ENCODE data around the gene NUP205. TPM values are rescaled to one million over a fixed set of nuclear protein-coding genes. Genes with fewer than 3 reads are reported as not detected.

NUP205 gene
- total and polyA plus RNA-seq, 4 experiments from 2014 or later, result 29.2 to 73.8 (median 49.6) TPM

DNA sequence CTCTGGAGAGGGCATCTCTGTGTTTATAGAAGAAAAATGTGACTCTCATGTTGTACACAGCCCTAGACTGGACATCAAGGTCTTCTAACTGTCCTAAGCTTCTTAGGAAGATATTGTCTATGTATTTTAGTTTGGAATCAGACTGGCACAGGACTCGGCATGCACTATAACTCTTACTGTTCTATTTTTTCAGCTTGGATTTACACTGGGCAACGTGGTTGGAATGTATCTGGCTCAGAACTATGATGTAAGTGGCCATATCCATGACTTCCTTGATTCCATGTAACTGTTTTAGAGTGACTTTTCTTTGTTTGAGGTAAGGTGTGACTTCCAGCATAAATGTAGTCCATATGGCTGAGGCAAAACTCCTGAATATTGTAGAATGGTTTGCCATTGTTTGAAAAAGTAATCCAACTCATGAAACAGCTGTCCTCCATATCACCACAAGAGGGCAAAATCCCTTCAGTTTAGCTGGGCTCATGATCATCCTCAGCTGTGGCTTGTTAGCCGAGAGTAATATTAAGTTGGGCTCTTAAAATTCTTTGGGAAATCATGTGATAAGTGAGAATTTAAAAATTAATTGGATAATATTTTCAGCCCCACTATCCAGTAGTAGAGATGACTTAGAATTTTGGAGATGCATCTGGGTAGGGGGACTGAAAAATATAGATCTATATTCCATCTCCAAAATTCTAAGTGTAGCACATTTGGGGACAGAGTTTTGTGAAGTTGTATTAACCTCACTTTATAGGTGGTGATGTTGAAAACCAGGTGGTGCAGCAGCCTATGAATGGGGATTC, 115.0 kb downstream of the NUP205 start:
- peaks cover 11 to 42% (median 24%) of the 10 kb centered on the region in 4 donors for H3K4me1 Mint-ChIP-seq
- H3K9me3 ChIP-seq (ENCODE audit: control insufficient read depth in 1 of 2, low read length in 2 of 2), result no peaks in the 10 kb centered on the region
- no peaks in the 10 kb centered on the region for H3K4me1 ChIP-seq (ENCODE audit: insufficient read depth, low read length)
- ChIA-PET POLR2A (ENCODE audit: partially characterized antibody) (interaction anchor here (1.6 kb wide), 1 partner anchor 10 kb away, joined by 5 read pairs; the partner anchor contains the start of gene STMP1), CTCF (ENCODE audit: partially characterized antibody) (interaction anchor here (0.6 to 4.9 kb wide), 9 partner anchors 9 to 337 kb away, joined by 3 to 34 read pairs (median 5); partner anchors contain the start of gene STMP1)
- no peaks in the 10 kb centered on the region for H3K27me3 ChIP-seq (ENCODE audit: insufficient read depth, low read length)
- H3K36me3 ChIP-seq (ENCODE audit: insufficient read depth, low read length), result peaks cover 14% of the 10 kb centered on the region
- H3K27ac Mint-ChIP-seq, result no peak overlapping the region
- H3K4me3 Mint-ChIP-seq, result no peak overlapping the region
- H3K9me3 Mint-ChIP-seq, result peaks cover 0 to 2% (median 0%) of the 10 kb centered on the region in 8 donors
- H3K27me3 Mint-ChIP-seq, result no peaks in the 10 kb centered on the region
- no peak overlapping the region for H3K4me3 ChIP-seq (ENCODE audit: low read length in 2 of 2)
- intact Hi-C loops (cut with micrococcal nuclease), result no loop called here
- no peak overlapping the region for H3K27ac ChIP-seq (ENCODE audit: low read depth, low read length)
- H3K36me3 Mint-ChIP-seq, result peaks cover 38 to 52% of the 10 kb centered on the region in 2 donors
- DNase-seq, result peak in 2 of 5 donors; percentile 7 to 11

- DNase-seq, result no peak
- Mint-ChIP-seq H3K4me3 (no peak overlapping the region), H3K4me1 (peaks cover 11 to 36% (median 20%) of the 10 kb centered on the region in 4 donors), H3K9me3 (peaks cover 0 to 2% (median 0%) of the 10 kb centered on the region in 8 donors), H3K27me3 (no peaks in the 10 kb centered on the region), H3K36me3 (peaks cover 38 to 58% of the 10 kb centered on the region in 2 donors), H3K27ac (no peak overlapping the region)
- no peaks in the 10 kb centered on the region for H3K9me3 ChIP-seq (ENCODE audit: control insufficient read depth in 1 of 2, low read length in 2 of 2)
- intact Hi-C loops (cut with micrococcal nuclease), result no loop called here
- H3K27me3 ChIP-seq (ENCODE audit: insufficient read depth, low read length), result no peaks in the 10 kb centered on the region
- no peaks in the 10 kb centered on the region for H3K4me1 ChIP-seq (ENCODE audit: insufficient read depth, low read length)
- POLR2A ChIA-PET (ENCODE audit: partially characterized antibody), result interaction anchor here (1.6 kb wide), 1 partner anchor 11 kb away, joined by 5 read pairs; the partner anchor contains the start of gene STMP1
- peaks cover 19% of the 10 kb centered on the region for H3K36me3 ChIP-seq (ENCODE audit: insufficient read depth, low read length)
- H3K4me3 ChIP-seq (ENCODE audit: low read length in 2 of 2), result no peak overlapping the region
- CTCF ChIA-PET (ENCODE audit: partially characterized antibody), result interaction anchor here (1.0 to 4.9 kb wide), 8 partner anchors 9 to 337 kb away, joined by 3 to 34 read pairs (median 6); partner anchors contain the start of gene STMP1
- H3K27ac ChIP-seq (ENCODE audit: low read depth, low read length), result no peak overlapping the region
Observed at GRCh38 chr7:135673360-135673706, 115.6 kb downstream of the NUP205 start.

DNA sequence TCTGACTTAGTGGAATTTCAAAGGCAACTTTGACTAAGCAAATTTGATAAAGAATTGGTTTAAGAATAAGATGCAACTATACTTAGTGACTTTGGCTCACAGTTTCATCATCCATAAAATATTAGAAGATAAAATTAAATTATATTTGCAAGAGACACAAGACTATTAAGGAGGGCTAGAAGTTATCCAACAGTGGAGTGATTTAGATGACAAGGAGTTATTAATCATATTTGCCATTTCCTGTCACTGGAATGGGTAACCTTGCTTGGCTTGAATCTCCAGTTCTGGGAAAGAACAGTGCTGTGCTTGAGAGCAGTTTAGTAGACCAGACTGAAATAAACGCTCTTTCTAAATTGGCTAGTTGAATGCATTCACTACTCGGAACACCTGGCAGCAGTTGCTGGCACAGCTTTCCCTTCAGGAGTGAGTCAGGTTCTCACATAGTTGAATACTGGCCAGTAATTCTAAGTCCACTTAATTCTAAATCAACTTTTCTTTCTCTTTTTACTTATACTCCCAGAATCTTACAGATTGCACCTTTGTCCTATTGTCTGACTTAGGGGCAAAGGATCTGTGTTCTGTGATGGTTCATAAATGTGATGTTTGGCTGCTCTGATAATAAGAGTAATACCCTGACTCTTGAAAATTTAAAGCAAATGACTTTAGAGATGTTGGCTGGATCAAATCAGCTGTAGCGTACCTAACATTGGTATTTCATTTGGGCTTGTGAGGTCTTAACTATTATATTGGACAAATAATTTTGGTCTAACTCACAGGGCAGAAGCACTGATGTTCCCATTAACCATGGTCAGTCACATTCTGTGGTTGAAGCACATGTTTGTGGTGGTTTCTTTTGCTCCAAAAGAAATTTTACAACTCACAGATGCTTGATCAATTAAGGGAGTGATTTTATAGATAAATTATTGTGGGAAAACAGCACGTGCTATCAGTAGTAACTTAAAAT, 121.2 kb downstream of the NUP205 start:
- no peaks in the 10 kb centered on the region for H3K9me3 ChIP-seq (ENCODE audit: control insufficient read depth in 1 of 2, low read length in 2 of 2)
- no peaks in the 10 kb centered on the region for H3K4me1 ChIP-seq (ENCODE audit: insufficient read depth, low read length)
- H3K9me3 Mint-ChIP-seq, result no peaks in the 10 kb centered on the region
- H3K27me3 Mint-ChIP-seq, result no peaks in the 10 kb centered on the region
- no peak overlapping the region for H3K4me3 ChIP-seq (ENCODE audit: low read length in 2 of 2)
- CTCF ChIA-PET (ENCODE audit: partially characterized antibody), result no interaction called here
- H3K4me1 Mint-ChIP-seq, result peaks cover 0 to 7% (median 3%) of the 10 kb centered on the region in 4 donors
- H3K36me3 ChIP-seq (ENCODE audit: insufficient read depth, low read length), result peaks cover 14% of the 10 kb centered on the region
- peaks cover 35 to 40% of the 10 kb centered on the region in 2 donors for H3K36me3 Mint-ChIP-seq
- H3K27me3 ChIP-seq (ENCODE audit: insufficient read depth, low read length), result no peaks in the 10 kb centered on the region
- DNase-seq, result no peak
- H3K27ac ChIP-seq (ENCODE audit: low read depth, low read length), result no peak overlapping the region
- peak overlapping the region in 1 of 7 donors; percentile 12 for H3K27ac Mint-ChIP-seq
- POLR2A ChIA-PET (ENCODE audit: partially characterized antibody), result no interaction called here
- H3K4me3 Mint-ChIP-seq, result no peak overlapping the region
- intact Hi-C loops (cut with micrococcal nuclease), result no loop called here

- H3K9me3 Mint-ChIP-seq, result no peaks in the 10 kb centered on the region
- Histone ChIP-seq H3K9me3 (ENCODE audit: control insufficient read depth in 1 of 2, low read length in 2 of 2) (no peaks in the 10 kb centered on the region), H3K27me3 (ENCODE audit: insufficient read depth, low read length) (no peaks in the 10 kb centered on the region), H3K27ac (ENCODE audit: low read depth, low read length) (no peak overlapping the region), H3K4me3 (ENCODE audit: low read length in 2 of 2) (no peak overlapping the region), H3K4me1 (ENCODE audit: insufficient read depth, low read length) (no peaks in the 10 kb centered on the region), H3K36me3 (ENCODE audit: insufficient read depth, low read length) (peaks cover 6% of the 10 kb centered on the region)
- peaks cover 0 to 7% (median 4%) of the 10 kb centered on the region in 4 donors for H3K4me1 Mint-ChIP-seq
- ChIA-PET CTCF (ENCODE audit: partially characterized antibody) (interaction anchor here (1.0 to 2.2 kb wide), 3 partner anchors 9 to 29 kb away, joined by 3 to 6 read pairs (median 4); no protein-coding TSS in a partner anchor), POLR2A (ENCODE audit: partially characterized antibody) (no interaction called here)
- DNase-seq, result no peak
- H3K27ac Mint-ChIP-seq, result peak overlapping the region in 2 of 7 donors; percentile 25 to 36
- H3K27me3 Mint-ChIP-seq, result no peaks in the 10 kb centered on the region
- intact Hi-C loops (cut with micrococcal nuclease), result no loop called here
- H3K4me3 Mint-ChIP-seq, result no peak overlapping the region
- H3K36me3 Mint-ChIP-seq, result peaks cover 21 to 23% of the 10 kb centered on the region in 2 donors
Observed at GRCh38 chr7:135681762-135682161, 124.0 kb downstream of the NUP205 start.

DNA sequence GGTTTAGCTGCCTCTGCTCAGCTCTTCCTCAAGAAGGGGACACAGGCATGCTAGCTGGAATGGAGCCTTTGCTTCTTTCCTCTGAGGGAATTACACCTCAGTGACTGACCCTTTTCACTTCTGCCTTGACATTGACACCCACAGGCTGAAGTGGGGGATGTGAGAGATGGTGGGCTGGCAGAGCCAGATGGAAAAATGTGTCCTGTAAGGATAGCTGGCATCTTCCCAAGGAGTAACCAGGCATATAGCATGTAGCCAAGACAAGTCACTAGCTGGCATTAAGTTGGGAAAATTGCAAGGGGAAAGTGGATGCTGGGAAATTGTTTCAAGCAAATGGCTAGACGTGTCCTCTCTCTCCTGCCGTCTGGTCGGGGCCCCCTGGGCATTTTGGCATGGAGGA, 124.5 kb downstream of the NUP205 start:
- H3K36me3 ChIP-seq (ENCODE audit: insufficient read depth, low read length), result peaks cover 6% of the 10 kb centered on the region
- Mint-ChIP-seq H3K36me3 (peaks cover 19% of the 10 kb centered on the region in 2 donors), H3K9me3 (no peaks in the 10 kb centered on the region), H3K27ac (peak overlapping the region in 1 of 7 donors; percentile 86), H3K4me1 (peaks cover 0 to 7% (median 4%) of the 10 kb centered on the region in 4 donors), H3K27me3 (no peaks in the 10 kb centered on the region), H3K4me3 (no peak overlapping the region)
- no peaks in the 10 kb centered on the region for H3K9me3 ChIP-seq (ENCODE audit: control insufficient read depth in 1 of 2, low read length in 2 of 2)
- no peak overlapping the region for H3K4me3 ChIP-seq (ENCODE audit: low read length in 2 of 2)
- no peaks in the 10 kb centered on the region for H3K4me1 ChIP-seq (ENCODE audit: insufficient read depth, low read length)
- ChIA-PET POLR2A (ENCODE audit: partially characterized antibody) (no interaction called here), CTCF (ENCODE audit: partially characterized antibody) (interaction anchor here (1.0 to 2.2 kb wide), 2 partner anchors 9 to 11 kb away, joined by 4 to 6 read pairs; no protein-coding TSS in a partner anchor)
- H3K27me3 ChIP-seq (ENCODE audit: insufficient read depth, low read length), result no peaks in the 10 kb centered on the region
- no peak overlapping the region for H3K27ac ChIP-seq (ENCODE audit: low read depth, low read length)
- DNase-seq, result no peak
- intact Hi-C loops (cut with micrococcal nuclease), result no loop called here

DNA sequence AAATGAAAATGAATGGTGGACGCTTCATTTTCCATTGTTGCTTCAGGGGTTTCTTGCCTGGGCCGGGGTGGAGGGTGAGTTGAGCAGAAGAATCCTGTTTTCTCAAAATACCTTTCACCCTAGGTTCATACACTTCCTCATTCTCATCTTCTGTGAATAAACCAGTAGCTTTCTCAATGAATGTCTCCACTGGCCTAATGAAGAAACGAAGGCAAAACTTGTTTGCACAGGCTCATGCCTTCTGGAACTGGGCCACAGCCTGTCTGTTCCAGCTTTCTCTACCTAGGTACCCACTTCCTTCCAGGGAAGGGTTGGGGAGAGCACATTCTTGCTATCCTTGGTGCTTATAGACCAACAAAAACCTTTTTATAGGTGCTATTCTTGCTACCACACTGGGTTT, 125.9 kb downstream of the NUP205 start:
- H3K27ac ChIP-seq (ENCODE audit: low read depth, low read length), result no peak overlapping the region
- Mint-ChIP-seq H3K27me3 (no peaks in the 10 kb centered on the region), H3K4me3 (no peak overlapping the region), H3K4me1 (peaks cover 0 to 7% (median 4%) of the 10 kb centered on the region in 4 donors), H3K36me3 (peaks cover 7 to 14% of the 10 kb centered on the region in 2 donors), H3K9me3 (no peaks in the 10 kb centered on the region), H3K27ac (no peak overlapping the region)
- CTCF ChIA-PET (ENCODE audit: partially characterized antibody), result no interaction called here
- POLR2A ChIA-PET (ENCODE audit: partially characterized antibody), result no interaction called here
- DNase-seq, result no peak
- no peaks in the 10 kb centered on the region for H3K36me3 ChIP-seq (ENCODE audit: insufficient read depth, low read length)
- H3K27me3 ChIP-seq (ENCODE audit: insufficient read depth, low read length), result no peaks in the 10 kb centered on the region
- H3K9me3 ChIP-seq (ENCODE audit: control insufficient read depth in 1 of 2, low read length in 2 of 2), result no peaks in the 10 kb centered on the region
- no peak overlapping the region for H3K4me3 ChIP-seq (ENCODE audit: low read length in 2 of 2)
- H3K4me1 ChIP-seq (ENCODE audit: insufficient read depth, low read length), result no peaks in the 10 kb centered on the region
- intact Hi-C loops (cut with micrococcal nuclease), result no loop called here

DNA sequence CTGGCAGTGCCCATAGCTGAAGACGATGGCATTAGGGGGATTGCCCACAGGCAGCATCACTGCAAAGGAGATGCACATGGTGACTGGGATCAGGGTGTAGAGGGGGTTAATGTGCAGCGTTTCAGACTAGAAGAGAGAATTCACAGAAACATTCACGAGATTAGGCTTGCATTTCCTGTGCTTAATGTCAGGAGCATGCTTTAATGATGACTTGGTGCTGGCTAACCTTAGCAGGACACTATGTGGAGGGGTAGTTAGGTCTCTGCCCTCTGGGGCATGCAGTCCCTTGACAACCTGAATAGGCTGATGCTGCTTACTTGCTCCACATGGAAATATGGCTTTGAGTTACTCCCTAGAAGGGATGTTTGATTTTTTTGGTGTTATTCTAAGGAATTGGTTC, 126.4 kb downstream of the NUP205 start:
- ChIA-PET CTCF (ENCODE audit: partially characterized antibody) (no interaction called here), POLR2A (ENCODE audit: partially characterized antibody) (no interaction called here)
- Histone ChIP-seq H3K4me3 (ENCODE audit: low read length in 2 of 2) (no peak overlapping the region), H3K36me3 (ENCODE audit: insufficient read depth, low read length) (no peaks in the 10 kb centered on the region), H3K9me3 (ENCODE audit: control insufficient read depth in 1 of 2, low read length in 2 of 2) (no peaks in the 10 kb centered on the region), H3K27ac (ENCODE audit: low read depth, low read length) (no peak overlapping the region), H3K4me1 (ENCODE audit: insufficient read depth, low read length) (no peaks in the 10 kb centered on the region), H3K27me3 (ENCODE audit: insufficient read depth, low read length) (no peaks in the 10 kb centered on the region)
- Mint-ChIP-seq H3K27me3 (no peaks in the 10 kb centered on the region), H3K27ac (peak overlapping the region in 1 of 7 donors; percentile 48), H3K4me3 (no peak overlapping the region), H3K36me3 (peaks cover 7 to 10% of the 10 kb centered on the region in 2 donors), H3K9me3 (no peaks in the 10 kb centered on the region), H3K4me1 (peaks cover 0 to 7% (median 4%) of the 10 kb centered on the region in 4 donors)
- no peak for DNase-seq
- intact Hi-C loops (cut with micrococcal nuclease), result no loop called here

Data from CD4-positive, alpha-beta memory T cell (primary cell).